ENCODE data around the gene N4BP2L1. TPM values are rescaled to one million over a fixed set of nuclear protein-coding genes. Genes with fewer than 3 reads are reported as not detected.
"Not testable (repeated sequence)": the region's sequence is repeated elsewhere in the genome, so short reads cannot be mapped to it uniquely, and the experiment has no call there.

N4BP2L1 gene
- polyA plus RNA-seq, 1 experiment: 0.43 TPM

DNA sequence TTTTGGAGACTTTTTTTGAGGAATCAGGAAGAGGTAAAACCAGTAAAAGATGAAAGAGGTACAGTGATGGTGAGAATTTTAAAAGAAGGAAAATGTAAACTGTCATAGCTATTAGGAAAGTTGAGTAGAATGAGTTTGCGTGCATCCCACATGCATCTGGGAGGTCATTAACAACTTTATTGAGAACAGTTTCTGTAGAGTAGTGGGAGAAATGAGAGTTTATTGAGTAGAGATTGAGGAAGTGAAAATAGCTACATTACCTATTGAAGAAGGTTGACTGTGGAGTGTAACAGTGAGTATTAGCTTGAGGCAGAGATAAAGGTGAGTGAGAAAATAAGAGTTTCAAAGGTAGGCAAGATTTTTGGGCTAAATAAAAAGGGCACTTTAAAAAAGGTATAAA is 73.9 kb downstream of the N4BP2L1 start:
- ChIA-PET CTCF (no interaction called here), POLR2A (no interaction called here)
- TF ChIP-seq, protein P1, sequence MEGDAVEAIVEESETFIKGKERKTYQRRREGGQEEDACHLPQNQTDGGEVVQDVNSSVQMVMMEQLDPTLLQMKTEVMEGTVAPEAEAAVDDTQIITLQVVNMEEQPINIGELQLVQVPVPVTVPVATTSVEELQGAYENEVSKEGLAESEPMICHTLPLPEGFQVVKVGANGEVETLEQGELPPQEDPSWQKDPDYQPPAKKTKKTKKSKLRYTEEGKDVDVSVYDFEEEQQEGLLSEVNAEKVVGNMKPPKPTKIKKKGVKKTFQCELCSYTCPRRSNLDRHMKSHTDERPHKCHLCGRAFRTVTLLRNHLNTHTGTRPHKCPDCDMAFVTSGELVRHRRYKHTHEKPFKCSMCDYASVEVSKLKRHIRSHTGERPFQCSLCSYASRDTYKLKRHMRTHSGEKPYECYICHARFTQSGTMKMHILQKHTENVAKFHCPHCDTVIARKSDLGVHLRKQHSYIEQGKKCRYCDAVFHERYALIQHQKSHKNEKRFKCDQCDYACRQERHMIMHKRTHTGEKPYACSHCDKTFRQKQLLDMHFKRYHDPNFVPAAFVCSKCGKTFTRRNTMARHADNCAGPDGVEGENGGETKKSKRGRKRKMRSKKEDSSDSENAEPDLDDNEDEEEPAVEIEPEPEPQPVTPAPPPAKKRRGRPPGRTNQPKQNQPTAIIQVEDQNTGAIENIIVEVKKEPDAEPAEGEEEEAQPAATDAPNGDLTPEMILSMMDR (IDR thresholded peaks at IDR 0.05; ENCODE audit: insufficient read depth, low read depth, low read length): no peak
- no peaks in the 10 kb centered on the region for H3K27me3 ChIP-seq (ENCODE audit: control insufficient read depth, insufficient read depth, low read length)
- DNase-seq (ENCODE audit: low read depth): no peak
- no peaks in the 10 kb centered on the region for H3K36me3 ChIP-seq (ENCODE audit: control insufficient read depth, insufficient read depth, low read length)
- H3K4me3 ChIP-seq (ENCODE audit: low read depth, low read length): no peak overlapping the region

DNA sequence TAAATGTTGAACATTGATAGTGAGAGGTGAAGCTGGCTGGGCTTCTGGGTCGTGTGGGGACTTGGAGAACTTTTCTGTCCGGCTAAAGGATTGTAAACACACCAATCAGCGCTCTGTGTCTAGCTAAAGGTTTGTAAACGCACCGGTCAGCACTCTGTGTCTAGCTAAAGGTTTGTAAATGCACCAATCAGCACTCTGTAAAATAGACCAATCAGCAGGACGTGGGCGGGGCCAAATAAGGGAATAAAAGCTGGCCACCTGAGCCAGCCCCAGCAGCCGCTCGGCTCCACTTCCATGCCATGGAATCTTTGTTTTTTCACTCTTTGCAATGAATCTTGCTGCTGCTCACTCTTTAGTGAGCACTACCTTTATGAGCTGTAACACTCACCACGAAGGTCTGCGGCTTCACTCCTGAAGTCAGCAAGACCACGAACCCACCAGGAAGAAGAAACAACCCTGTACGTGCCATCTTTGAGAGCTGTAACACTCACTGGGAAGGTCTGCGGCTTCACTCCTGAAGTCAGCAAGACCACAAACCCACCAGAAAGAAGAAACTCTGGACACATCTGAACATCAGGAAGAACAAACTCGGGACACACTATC is 77.0 kb downstream of the N4BP2L1 start:
- CTCF ChIA-PET: interaction anchor here (1.2 kb wide), 1 partner anchor 12 kb away, joined by 3 read pairs; no protein-coding TSS in a partner anchor
- DNase-seq (ENCODE audit: low read depth); H3K36me3 ChIP-seq (ENCODE audit: control insufficient read depth, insufficient read depth, low read length); POLR2A ChIA-PET; H3K4me3 ChIP-seq (ENCODE audit: low read depth, low read length); H3K27me3 ChIP-seq (ENCODE audit: control insufficient read depth, insufficient read depth, low read length): not testable (repeated sequence)

Small RNA genes lying within 50 kb of the gene (small RNA-seq; reads per million reads assigned to genes)
- not detected for gene RF00190 (ENCODE audit: insufficient read length, low read depth, low replicate concordance)

Other genes starting within 250 kb of the N4BP2L1 start
- not detected in 2 replicates for gene ZAR1L, start 112.8 kb downstream of the N4BP2L1 start, polyA plus RNA-seq (2011; rRNA removed)
- gene BRCA2, start 112.6 kb downstream of the N4BP2L1 start, polyA plus RNA-seq (2011; rRNA removed): 0.91 and 1.2 TPM in 2 replicates
- gene N4BP2L2, start 110.7 kb upstream of the N4BP2L1 start, polyA plus RNA-seq (2011; rRNA removed): 16.5 and 49.0 TPM in 2 replicates
- 3.9 and 9.2 TPM in 2 replicates for gene PDS5B, start 158.3 kb upstream of the N4BP2L1 start, polyA plus RNA-seq (2011; rRNA removed)